H1 (cell line): ENCODE results near the gene GAS2L1.

Source experiments
- EGR1 ChIP-seq: IDR thresholded peaks from 2 replicates; pipeline ENCODE4 v1.6.1; 2011; ENCODE audit warnings: low read depth, low read length, borderline replicate concordance
- MAX ChIP-seq: IDR thresholded peaks from 2 replicates; pipeline ENCODE4 v1.6.1; 2012; ENCODE audit warnings: inconsistent platforms
- NRF1 ChIP-seq: IDR thresholded peaks from 2 replicates; pipeline ENCODE4 v1.6.1; 2011; ENCODE audit warnings: mild to moderate bottlenecking, low read depth, low read length, improper control_type of control experiment
- RNF2 ChIP-seq: fragments of 200-900, 300-1000 bp; sonication (generic); IDR thresholded peaks from 2 replicates; pipeline ENCODE4 v1.7.1; 2016; ENCODE audit warnings: borderline replicate concordance, low read depth, mild to moderate bottlenecking, antibody characterized with exemption, low read length; ENCODE audit not compliant: poor library complexity, severe bottlenecking; ENCODE audit errors: missing control alignments
- TF ChIP-seq, protein P1 (sequence below), 3 experiments: IDR thresholded peaks; 1 replicate in 2 of 3; 2 replicates in 1 of 3; pipeline versions ENCODE4 v1.5.1 to v1.6.1; 2011; ENCODE audit warnings: low read length in 3 of 3, mild to moderate bottlenecking in 3 of 3, inconsistent platforms in 2 of 3, low read depth in 1 of 3, moderate library complexity in 1 of 3; ENCODE audit not compliant: insufficient read depth in 1 of 3; ENCODE audit errors: control extremely low read depth in 1 of 3

GRCh38 chr22:29312218-29313125, 6.0 kb downstream of the GAS2L1 start:
- no peak for TF ChIP-seq EGR1
- TF ChIP-seq, protein P1, sequence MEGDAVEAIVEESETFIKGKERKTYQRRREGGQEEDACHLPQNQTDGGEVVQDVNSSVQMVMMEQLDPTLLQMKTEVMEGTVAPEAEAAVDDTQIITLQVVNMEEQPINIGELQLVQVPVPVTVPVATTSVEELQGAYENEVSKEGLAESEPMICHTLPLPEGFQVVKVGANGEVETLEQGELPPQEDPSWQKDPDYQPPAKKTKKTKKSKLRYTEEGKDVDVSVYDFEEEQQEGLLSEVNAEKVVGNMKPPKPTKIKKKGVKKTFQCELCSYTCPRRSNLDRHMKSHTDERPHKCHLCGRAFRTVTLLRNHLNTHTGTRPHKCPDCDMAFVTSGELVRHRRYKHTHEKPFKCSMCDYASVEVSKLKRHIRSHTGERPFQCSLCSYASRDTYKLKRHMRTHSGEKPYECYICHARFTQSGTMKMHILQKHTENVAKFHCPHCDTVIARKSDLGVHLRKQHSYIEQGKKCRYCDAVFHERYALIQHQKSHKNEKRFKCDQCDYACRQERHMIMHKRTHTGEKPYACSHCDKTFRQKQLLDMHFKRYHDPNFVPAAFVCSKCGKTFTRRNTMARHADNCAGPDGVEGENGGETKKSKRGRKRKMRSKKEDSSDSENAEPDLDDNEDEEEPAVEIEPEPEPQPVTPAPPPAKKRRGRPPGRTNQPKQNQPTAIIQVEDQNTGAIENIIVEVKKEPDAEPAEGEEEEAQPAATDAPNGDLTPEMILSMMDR (IDR thresholded peaks at IDR 0.05; ENCODE audit: control extremely low read depth in 1 of 3, insufficient read depth in 1 of 3, low read depth in 1 of 3, low read length in 3 of 3) = no peak
- TF ChIP-seq NRF1 = no peak
- TF ChIP-seq RNF2 = no peak
- no peak for TF ChIP-seq MAX
